ENCODE data around the gene CDC20B. TPM values are rescaled to one million over a fixed set of nuclear protein-coding genes. Genes with fewer than 3 reads are reported as not detected.

Gene CDC20B
- total RNA-seq, 4 donors from 2014 or later = not detected

- no peak for TF ChIP-seq CTCF (IDR thresholded peaks at IDR 0.05 in 4 of 5, conservative IDR thresholded peaks at IDR 0.05 in 1 of 5)
- no peak for TF ChIP-seq POLR2A (IDR thresholded peaks at IDR 0.05)
- Histone ChIP-seq H3K9me3 (no peaks in the 10 kb centered on the region), H3K36me3 (no peaks in the 10 kb centered on the region), H3K27me3 (peaks cover 11 to 23% (median 17%) of the 10 kb centered on the region in 3 donors), H3K4me3 (no peak overlapping the region), H3K4me1 (no peaks in the 10 kb centered on the region), H3K27ac (no peak overlapping the region)
- in situ Hi-C loops (cut with MboI; ENCODE audit: low sequenced_read_pairs in 4 of 4) (no loop called here), intact Hi-C loops (cut with DNase I; ENCODE audit: low total_unique reads) (no loop called here)
- ATAC-seq = no peak
- DNase-seq = no peak
Observed at GRCh38 chr5:55188656-55189540, 15.9 kb upstream of the CDC20B start.

DNA sequence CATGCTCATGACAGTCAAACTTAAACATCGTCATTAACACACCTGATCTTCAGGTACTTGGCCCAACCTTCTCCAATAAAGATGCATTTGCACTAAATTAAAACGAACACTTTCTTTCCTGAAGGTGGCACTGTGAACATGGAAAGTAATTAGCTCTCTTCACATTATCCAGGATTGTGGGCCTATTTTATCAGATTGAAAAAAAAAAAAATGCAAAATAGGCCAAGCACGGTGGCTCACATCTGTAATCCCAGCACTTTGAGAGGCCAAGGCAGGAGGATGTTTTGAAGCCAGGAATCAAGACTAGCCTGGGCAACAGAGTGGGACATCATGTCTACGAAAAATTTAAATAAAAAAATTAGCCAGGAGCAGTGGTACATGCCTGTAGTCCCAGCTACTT, 14.4 kb upstream of the CDC20B start:
- ATAC-seq (no peak), DNase-seq (no peak)
- no peak overlapping the region for H3K4me3 ChIP-seq
- TF ChIP-seq CTCF (IDR thresholded peaks at IDR 0.05 in 4 of 5, conservative IDR thresholded peaks at IDR 0.05 in 1 of 5) = no peak
- no peak for TF ChIP-seq POLR2A (IDR thresholded peaks at IDR 0.05)
- H3K36me3 ChIP-seq = no peaks in the 10 kb centered on the region
- H3K27me3 ChIP-seq = peaks cover 11 to 20% (median 20%) of the 10 kb centered on the region in 3 donors
- H3K9me3 ChIP-seq = no peaks in the 10 kb centered on the region
- in situ Hi-C loops (cut with MboI; ENCODE audit: low sequenced_read_pairs in 4 of 4) = no loop called here
- intact Hi-C loops (cut with DNase I; ENCODE audit: low total_unique reads) = no loop called here
- no peak overlapping the region for H3K27ac ChIP-seq
- H3K4me1 ChIP-seq = no peaks in the 10 kb centered on the region

DNA sequence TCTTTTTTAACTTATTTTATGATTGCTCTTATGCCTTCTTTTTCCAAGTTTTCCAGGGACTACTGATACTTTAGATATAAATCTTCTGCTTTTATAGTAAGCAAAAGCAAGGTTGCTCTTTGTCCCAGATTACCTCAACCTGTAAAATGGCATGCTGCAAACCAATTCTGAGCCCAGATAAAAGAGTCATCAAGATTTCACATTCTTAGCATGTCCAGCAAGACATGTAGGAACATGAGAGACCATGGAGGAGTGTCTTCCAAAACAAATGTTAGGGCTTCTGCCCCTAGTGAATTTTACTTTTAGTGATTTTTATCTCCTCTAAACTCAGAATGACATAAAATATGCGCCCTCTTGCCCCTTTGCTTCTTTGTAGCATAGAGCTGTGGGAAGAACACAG, 7.0 kb upstream of the CDC20B start:
- H3K4me1 ChIP-seq = peaks cover 7 to 11% of the 10 kb centered on the region in 2 donors
- H3K4me3 ChIP-seq = no peak overlapping the region
- TF ChIP-seq CTCF (IDR thresholded peaks at IDR 0.05 in 4 of 5, conservative IDR thresholded peaks at IDR 0.05 in 1 of 5) (no peak), POLR2A (IDR thresholded peaks at IDR 0.05) (no peak)
- no peak overlapping the region for H3K27ac ChIP-seq
- no peaks in the 10 kb centered on the region for H3K36me3 ChIP-seq
- no peaks in the 10 kb centered on the region for H3K9me3 ChIP-seq
- peaks cover 29 to 46% (median 44%) of the 10 kb centered on the region in 3 donors for H3K27me3 ChIP-seq
- in situ Hi-C loops (cut with MboI; ENCODE audit: low sequenced_read_pairs in 4 of 4) (no loop called here), intact Hi-C loops (cut with DNase I; ENCODE audit: low total_unique reads) (no loop called here)
- ATAC-seq (no peak), DNase-seq (no peak)

- in situ Hi-C loops (cut with MboI; ENCODE audit: low sequenced_read_pairs in 4 of 4) (no loop called here), intact Hi-C loops (cut with DNase I; ENCODE audit: low total_unique reads) (no loop called here)
Observed at GRCh38 chr5:55177078-55177477, 4.1 kb upstream of the CDC20B start.

More at GRCh38 chr5:55177078-55177477, 4.1 kb upstream of the CDC20B start:
- ATAC-seq (no peak), DNase-seq (no peak)
- no peaks in the 10 kb centered on the region for H3K36me3 ChIP-seq
- peaks cover 45 to 56% (median 56%) of the 10 kb centered on the region in 3 donors for H3K27me3 ChIP-seq
- H3K4me3 ChIP-seq = no peak overlapping the region
- peaks cover 20 to 27% of the 10 kb centered on the region in 2 donors for H3K4me1 ChIP-seq
- no peak for TF ChIP-seq CTCF (IDR thresholded peaks at IDR 0.05 in 4 of 5, conservative IDR thresholded peaks at IDR 0.05 in 1 of 5)
- no peak for TF ChIP-seq POLR2A (IDR thresholded peaks at IDR 0.05)
- no peak overlapping the region for H3K27ac ChIP-seq
- no peaks in the 10 kb centered on the region for H3K9me3 ChIP-seq

All from gastrocnemius medialis (tissue), 4 donors.